ENCODE measurements around the gene HOXB6. TPM values are rescaled to one million over a fixed set of nuclear protein-coding genes. Genes with fewer than 3 reads are reported as not detected.

HOXB6 gene
- total and polyA plus RNA-seq, 12 donors, result 1.7 to 23.1 (median 11.8) TPM

DNA sequence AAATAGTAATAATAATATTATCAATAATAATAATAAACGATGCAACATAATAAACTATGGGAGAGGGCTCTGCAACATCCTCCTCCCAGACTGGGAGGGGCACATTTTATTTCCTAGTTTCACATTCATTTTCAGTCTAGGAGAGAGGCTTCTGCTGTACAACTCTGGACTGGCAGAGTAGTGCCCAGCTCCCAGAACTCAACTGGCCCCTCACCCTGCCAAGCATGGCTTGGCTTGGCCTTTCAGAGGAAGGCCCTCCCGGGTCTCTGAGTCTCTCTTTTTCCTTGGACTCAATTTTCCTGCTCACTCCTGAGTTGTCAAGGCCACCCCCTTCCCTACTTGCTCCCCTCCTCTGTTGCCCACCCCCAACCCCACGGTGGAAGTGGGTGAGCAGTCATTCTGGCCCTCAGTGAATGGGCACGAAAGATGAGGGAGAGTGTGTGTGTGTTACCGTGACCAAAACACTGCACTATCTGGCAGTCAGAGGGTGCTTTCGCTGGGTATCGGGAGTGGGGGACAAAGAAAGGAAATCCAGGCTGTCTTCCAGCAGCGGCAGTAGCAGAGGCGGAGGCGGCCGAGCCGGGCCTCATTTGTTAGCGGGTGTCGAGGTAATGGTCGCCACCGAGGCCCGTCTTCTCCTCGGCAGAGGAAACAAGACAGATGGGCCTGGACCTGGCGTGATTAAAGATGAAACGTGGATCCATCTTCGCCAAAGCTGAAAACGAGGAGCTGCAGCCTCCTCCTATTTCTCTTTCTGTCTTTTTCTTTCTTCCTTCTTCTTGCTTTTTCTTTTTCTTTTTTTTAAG lies 28.9 kb downstream of the HOXB6 start:
- intact Hi-C loops (cut with DNase I), result loop anchor here (5.0 kb wide), 1 partner anchor 34 kb away; no protein-coding TSS in a partner anchor

GRCh38 chr17:48575066-48575582 lies 29.7 kb downstream of the HOXB6 start:
- Histone ChIP-seq H3K4me1 (replicated peaks in 1 of 2) (peaks cover 3 to 35% of the 10 kb centered on the region in 2 donors), H3K4me3 (peak overlapping the region in 1 of 4 donors; percentile 4), H3K36me3 (replicated peaks in 1 of 2) (no peaks in the 10 kb centered on the region), H3K27me3 (no peaks in the 10 kb centered on the region), H3K9me3 (replicated peaks in 1 of 3) (no peaks in the 10 kb centered on the region), H3K27ac (peak overlapping the region in 3 of 5 donors; percentile 27 to 83 (median 56))
- no peak for DNase-seq
- TF ChIP-seq, protein P1, sequence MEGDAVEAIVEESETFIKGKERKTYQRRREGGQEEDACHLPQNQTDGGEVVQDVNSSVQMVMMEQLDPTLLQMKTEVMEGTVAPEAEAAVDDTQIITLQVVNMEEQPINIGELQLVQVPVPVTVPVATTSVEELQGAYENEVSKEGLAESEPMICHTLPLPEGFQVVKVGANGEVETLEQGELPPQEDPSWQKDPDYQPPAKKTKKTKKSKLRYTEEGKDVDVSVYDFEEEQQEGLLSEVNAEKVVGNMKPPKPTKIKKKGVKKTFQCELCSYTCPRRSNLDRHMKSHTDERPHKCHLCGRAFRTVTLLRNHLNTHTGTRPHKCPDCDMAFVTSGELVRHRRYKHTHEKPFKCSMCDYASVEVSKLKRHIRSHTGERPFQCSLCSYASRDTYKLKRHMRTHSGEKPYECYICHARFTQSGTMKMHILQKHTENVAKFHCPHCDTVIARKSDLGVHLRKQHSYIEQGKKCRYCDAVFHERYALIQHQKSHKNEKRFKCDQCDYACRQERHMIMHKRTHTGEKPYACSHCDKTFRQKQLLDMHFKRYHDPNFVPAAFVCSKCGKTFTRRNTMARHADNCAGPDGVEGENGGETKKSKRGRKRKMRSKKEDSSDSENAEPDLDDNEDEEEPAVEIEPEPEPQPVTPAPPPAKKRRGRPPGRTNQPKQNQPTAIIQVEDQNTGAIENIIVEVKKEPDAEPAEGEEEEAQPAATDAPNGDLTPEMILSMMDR (IDR thresholded peaks at IDR 0.05), result no peak
- no peak for TF ChIP-seq POLR2A (IDR thresholded peaks at IDR 0.05)
- WGBS, 4 donors, result 44 to 52% (median 46%) methylated on average over 7 of the region's 7 CpGs
- intact Hi-C loops (cut with DNase I), result loop anchor here (5.0 kb wide), 1 partner anchor 33 kb away; no protein-coding TSS in a partner anchor

More for the DNA sequence above, 28.9 kb downstream of the HOXB6 start:
- no peak for DNase-seq
- TF ChIP-seq POLR2A (IDR thresholded peaks at IDR 0.05), result peak in 1 of 2 donors; percentile 8
- TF ChIP-seq, protein P1 (IDR thresholded peaks at IDR 0.05), result no peak
- 31 to 56% (median 51%) methylated on average over 22 of the region's 22 CpGs for WGBS, 4 donors
- H3K27me3 ChIP-seq, result no peaks in the 10 kb centered on the region
- peaks cover 3 to 35% of the 10 kb centered on the region in 2 donors for H3K4me1 ChIP-seq (replicated peaks in 1 of 2)
- no peaks in the 10 kb centered on the region for H3K9me3 ChIP-seq (replicated peaks in 1 of 3)
- peak overlapping the region in 1 of 4 donors; percentile 85 for H3K4me3 ChIP-seq
- no peaks in the 10 kb centered on the region for H3K36me3 ChIP-seq (replicated peaks in 1 of 2)
- peak overlapping the region in 3 of 5 donors; percentile 3 to 87 (median 83) for H3K27ac ChIP-seq

- H3K4me1 ChIP-seq (replicated peaks in 1 of 2), result peaks cover 3 to 35% of the 10 kb centered on the region in 2 donors
- no peaks in the 10 kb centered on the region for H3K9me3 ChIP-seq (replicated peaks in 1 of 3)
- WGBS, 4 donors, result 50 to 59% (median 56%) methylated on average over 8 of the region's 8 CpGs
- peak overlapping the region in 1 of 4 donors; percentile 4 for H3K4me3 ChIP-seq
- no peaks in the 10 kb centered on the region for H3K27me3 ChIP-seq
- H3K27ac ChIP-seq, result peak overlapping the region in 2 of 5 donors; percentile 56 to 83
- no peak for DNase-seq
- TF ChIP-seq, protein P1 (IDR thresholded peaks at IDR 0.05), result no peak
- no peak for TF ChIP-seq POLR2A (IDR thresholded peaks at IDR 0.05)
- intact Hi-C loops (cut with DNase I), result loop anchor here (5.0 kb wide), 1 partner anchor 32 kb away; no protein-coding TSS in a partner anchor
- H3K36me3 ChIP-seq (replicated peaks in 1 of 2), result no peaks in the 10 kb centered on the region
These were observed 30.2 kb downstream of the HOXB6 start for GRCh38 chr17:48574505-48575065.

GRCh38 chr17:48571826-48572417 lies 32.9 kb downstream of the HOXB6 start:
- H3K4me3 ChIP-seq, result no peak overlapping the region
- WGBS, 4 donors, result 61 to 71% (median 68%) methylated on average over 1 of the region's 1 CpG
- no peak for DNase-seq
- H3K27ac ChIP-seq, result peak overlapping the region in 3 of 5 donors; percentile 29 to 81 (median 71)
- intact Hi-C loops (cut with DNase I), result no loop called here
- no peaks in the 10 kb centered on the region for H3K36me3 ChIP-seq (replicated peaks in 1 of 2)
- peaks cover 3 to 43% of the 10 kb centered on the region in 2 donors for H3K4me1 ChIP-seq (replicated peaks in 1 of 2)
- TF ChIP-seq, protein P1 (IDR thresholded peaks at IDR 0.05), result no peak
- TF ChIP-seq POLR2A (IDR thresholded peaks at IDR 0.05), result no peak
- no peaks in the 10 kb centered on the region for H3K9me3 ChIP-seq (replicated peaks in 1 of 3)
- H3K27me3 ChIP-seq, result no peaks in the 10 kb centered on the region

Data from adrenal gland (tissue), 12 donors.